Fibroblast of mammary gland (primary cell): ENCODE measurements around the gene CHRM2.

Experiments used
- DNase-seq: peaks from one replicate; pipeline ENCODE4 v3.0.0-alpha.2; 2010; ENCODE audit warnings: low read depth
- H3K4me3 ChIP-seq: 2 replicates; pipeline ENCODE4 v1.5.1; 2011; ENCODE audit warnings: low read depth, mild to moderate bottlenecking, low read length, moderate library complexity; ENCODE audit not compliant: control insufficient read depth
- CTCF ChIP-seq: conservative IDR thresholded peaks from 2 replicates; pipeline ENCODE4 v1.5.1; 2011; ENCODE audit warnings: low read depth, low read length, inconsistent platforms; ENCODE audit not compliant: control insufficient read depth, insufficient read depth

CHRM2 gene

DNA sequence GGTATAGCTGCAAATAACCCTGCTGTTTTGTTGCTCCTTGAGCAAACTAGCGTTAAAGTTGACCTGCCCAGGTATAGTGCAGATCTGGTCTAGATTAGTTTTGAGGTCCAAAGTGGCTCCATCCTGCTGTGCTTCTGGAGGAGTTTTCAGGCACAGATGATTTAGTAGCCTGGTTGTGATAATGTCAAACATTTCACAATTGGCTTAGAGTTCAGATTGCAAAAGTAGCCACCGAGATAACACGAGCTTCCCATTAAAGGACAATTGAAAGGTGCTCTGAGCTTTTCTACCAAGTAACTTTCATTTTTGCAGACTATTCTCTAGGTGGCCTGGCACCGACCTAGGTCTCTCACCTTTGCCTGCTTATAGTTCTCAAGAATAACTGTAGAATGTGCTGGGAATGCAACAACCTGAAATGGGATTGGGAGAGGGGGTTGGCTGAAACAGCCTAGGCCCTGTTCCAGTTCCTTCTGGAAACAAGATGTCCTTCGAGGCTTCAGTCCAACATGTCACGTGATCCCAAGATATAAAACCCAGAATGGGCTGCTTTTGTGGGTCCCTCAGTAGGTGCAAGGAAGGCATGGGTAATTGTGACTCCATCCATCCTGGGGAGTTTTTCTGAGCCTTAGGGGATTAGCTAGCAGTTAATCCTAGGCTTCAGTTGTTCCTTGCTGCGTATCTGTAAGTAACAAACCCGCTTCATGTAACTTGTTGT, 201.0 kb downstream of the CHRM2 start:
- DNase-seq = no peak
- TF ChIP-seq CTCF = no peak
- H3K4me3 ChIP-seq = no peak overlapping the region
